Measurements from ENCODE around the gene OGDH.

Gene OGDH

DNA sequence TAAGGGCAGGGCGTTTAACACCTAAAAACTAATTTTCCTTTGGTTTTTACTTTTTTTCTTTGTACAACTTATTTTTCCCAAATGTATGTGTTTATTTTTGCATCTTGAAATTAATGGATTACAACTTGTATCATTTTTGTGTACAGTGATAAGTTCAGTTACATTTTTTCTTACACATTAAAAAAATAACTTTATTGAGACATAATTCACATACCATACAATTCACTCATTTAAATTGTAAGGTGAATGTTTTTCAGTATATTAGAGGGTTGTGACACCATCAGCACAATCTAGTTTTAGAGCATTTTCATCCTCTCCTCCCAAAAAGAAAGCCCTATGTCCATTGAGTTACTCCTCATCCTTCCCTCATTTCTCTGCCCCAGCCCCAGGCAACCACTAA is 11.6 kb downstream of the OGDH start:
- DNase-seq (ENCODE audit: low read depth): no peak

DNA sequence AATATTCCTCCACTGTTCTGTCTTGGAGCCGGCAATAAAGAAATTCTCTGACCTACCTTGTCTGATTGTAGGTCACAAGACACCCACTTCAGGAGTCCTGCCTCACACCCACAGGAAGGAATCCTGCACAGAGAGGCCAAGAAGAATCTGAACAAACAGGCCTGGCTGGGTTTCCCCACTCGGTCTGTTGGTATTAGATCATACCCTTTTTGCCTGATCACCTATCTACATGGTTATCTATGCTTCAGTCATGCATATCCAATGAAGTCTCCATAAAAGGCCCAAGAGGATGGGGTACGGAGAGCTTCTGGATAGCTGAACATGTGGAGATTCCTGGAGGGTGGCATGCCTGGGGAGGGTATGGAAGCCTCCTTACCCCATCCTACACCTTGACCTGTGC is 12.3 kb downstream of the OGDH start:
- DNase-seq (ENCODE audit: low read depth): no peak

DNA sequence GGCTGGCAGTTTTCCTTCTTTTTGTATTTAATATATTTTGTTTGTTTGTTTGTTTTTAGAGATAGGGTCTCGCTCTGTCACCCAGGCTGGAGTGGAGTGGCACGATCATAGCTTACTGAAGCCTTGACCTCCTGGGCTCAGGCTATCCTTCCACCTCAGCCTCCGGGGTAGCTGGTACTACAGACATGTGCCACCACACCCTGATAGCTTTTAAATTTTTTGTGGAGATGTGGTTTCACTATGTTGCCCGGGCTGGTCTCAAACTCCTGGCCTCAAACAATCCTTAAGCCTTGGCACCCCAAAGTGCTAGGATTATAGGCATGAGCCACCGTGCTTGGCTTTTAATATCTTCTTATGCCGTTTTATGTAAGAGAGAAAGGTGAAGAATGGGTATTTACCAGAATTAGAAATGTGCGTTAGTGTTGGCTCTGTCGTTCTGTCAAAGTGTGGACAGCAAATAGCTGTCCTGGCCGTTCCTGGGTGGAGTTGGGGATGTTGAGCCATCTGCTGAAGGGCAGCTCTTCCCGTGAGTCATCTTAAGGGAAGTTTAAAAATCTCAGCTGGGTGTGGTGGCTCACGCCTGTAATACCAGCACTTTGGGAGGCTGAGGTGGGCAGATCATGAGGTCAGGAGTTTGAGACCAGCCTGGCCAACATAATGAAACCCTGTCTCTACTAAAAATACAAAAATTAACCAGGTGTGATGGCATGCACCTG is 14.8 kb downstream of the OGDH start:
- no peak for DNase-seq (ENCODE audit: low read depth)

DNA sequence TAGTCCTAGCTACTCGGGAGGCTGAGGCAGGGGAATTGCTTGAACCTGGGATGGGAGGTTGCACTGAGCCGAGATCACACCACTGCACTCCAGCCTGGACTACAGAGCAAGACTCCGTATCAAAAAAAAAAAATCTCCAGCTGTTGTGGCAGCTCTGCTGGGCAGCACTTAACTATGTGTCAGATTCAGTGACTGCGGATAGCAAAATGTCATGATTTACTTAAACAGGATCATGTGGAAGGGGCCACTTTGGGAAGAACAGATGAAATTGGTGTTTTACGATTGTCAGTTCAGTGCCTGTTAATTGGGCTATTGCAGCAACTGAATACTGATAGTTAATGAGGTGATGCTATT is 15.3 kb downstream of the OGDH start:
- no peak for DNase-seq (ENCODE audit: low read depth)

- DNase-seq (ENCODE audit: low read depth): no peak
These were observed 16.1 kb downstream of the OGDH start for GRCh38 chr7:44622342-44623151.

GRCh38 chr7:44624318-44624717 is 17.9 kb downstream of the OGDH start:
- no peak for DNase-seq (ENCODE audit: low read depth)

- no peak for DNase-seq (ENCODE audit: low read depth)
These were observed 19.4 kb downstream of the OGDH start for GRCh38 chr7:44625526-44626471.

DNA sequence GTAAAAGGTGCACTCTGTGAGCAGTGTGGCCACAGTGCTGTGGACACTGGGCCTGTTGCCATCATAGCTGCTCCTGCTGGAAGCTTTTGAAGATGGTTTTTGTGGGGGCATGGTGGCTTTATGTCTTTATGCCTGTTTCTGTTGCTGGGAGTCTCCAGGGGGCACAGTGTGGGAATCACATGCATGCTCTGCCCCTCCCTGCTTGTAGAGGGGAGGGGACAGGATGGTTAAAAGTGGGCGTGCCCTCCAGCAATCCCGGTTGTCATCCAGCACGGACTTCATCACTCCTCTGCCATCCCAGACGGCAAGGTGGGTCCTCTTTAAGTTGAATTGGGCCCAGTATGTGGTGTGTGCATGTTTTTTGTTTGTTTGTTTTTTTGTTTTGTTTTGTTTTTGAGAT is 20.2 kb downstream of the OGDH start:
- DNase-seq (ENCODE audit: low read depth): no peak

DNA sequence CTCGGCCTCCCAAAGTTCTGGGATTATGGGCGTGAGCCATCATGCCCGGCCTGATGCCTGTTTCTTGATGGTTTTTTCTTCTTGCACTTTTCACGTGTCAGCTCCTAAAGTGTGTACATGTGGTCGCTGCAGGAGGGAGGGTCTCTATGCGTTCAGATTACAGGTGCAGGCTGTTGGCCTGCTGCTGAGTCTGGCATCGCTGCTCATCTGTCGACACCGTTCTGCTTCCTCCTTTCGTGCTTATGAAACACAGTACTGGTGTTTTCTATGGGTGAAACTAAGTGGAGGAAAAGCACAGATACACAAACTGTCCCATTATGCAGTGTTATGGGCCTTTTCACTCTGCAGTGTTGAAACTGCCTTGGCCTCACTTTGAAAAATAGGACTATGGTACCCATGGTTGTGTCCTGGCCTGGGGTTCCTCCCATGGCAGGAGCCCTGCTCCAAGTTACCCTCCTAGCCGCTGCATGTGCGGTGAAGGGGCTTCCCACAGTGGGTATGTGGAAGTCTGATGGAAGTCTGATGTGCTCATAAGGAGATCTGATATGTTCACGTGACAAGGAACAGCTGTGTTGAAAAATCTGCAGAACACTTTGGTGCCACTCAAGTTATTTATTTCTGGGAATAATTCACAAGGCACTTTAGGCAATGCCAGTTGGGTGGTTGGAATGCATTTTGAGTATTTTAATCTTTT is 23.5 kb downstream of the OGDH start:
- DNase-seq (ENCODE audit: low read depth): no peak

- no peak for DNase-seq (ENCODE audit: low read depth)
These were observed 24.5 kb downstream of the OGDH start for GRCh38 chr7:44630792-44631457.

GRCh38 chr7:44631458-44632115 is 25.2 kb downstream of the OGDH start:
- no peak for DNase-seq (ENCODE audit: low read depth)

- DNase-seq (ENCODE audit: low read depth): no peak
These were observed 25.8 kb downstream of the OGDH start for GRCh38 chr7:44632196-44632595.

DNA sequence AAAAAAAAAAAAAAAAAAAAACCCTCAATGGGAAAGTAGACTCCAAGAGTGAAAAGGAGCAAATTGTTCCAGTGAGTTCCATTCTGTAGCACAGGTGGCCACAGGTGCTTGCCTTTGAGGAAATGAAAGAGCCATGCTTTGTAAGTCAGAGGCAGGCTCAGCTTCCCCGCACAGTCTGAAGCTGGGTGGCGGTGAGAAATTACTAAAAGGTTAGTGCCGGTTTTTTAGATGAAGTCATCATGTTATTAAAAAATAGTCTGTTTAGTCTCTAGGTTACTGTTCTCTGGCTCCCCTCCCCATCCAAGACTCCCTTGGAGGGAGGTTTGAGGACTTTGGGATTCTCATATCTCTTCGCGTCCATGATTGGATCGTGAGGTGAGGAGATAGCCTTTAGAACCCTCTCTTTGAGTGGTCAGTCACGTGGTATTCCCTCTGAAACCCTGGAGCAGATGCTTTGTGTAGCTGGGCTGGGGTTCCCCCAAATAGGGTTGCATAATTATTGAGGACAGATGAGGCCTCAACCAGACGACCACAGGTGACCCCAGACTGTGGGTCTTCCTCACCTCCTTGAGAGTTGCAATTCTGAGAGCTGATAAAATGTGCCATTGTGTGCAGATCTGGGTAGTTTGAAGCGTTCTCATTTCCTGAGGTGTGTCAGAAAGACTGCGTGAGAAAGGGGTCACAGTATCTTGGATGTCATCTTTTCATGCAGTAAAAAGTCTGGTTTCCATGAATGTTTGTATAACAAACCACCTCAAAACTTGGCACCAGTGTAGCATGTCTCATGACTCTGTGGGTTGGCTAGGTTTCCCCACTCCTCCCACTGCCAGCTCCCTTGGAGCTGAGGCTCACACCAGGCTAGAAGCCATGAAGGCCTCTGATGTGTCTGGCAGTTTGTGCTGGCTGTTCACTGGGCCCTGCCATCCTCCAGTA is 27.1 kb downstream of the OGDH start:
- no peak for DNase-seq (ENCODE audit: low read depth)

GRCh38 chr7:44634187-44634838 is 27.9 kb downstream of the OGDH start:
- DNase-seq (ENCODE audit: low read depth): no peak

GRCh38 chr7:44634839-44635591 is 28.6 kb downstream of the OGDH start:
- no peak for DNase-seq (ENCODE audit: low read depth)

GRCh38 chr7:44636041-44636584 is 29.7 kb downstream of the OGDH start:
- DNase-seq (ENCODE audit: low read depth): no peak

- no peak for DNase-seq (ENCODE audit: low read depth)
These were observed 30.5 kb downstream of the OGDH start for GRCh38 chr7:44636926-44637325.

Data from stimulated activated CD8-positive, alpha-beta memory T cell treated with anti-CD3 and anti-CD28 coated beads, Interleukin-15, amount 100 ng/mL, for 24 hours (primary cell).